GM19035 (cell line): ENCODE data around the gene SINHCAF.

Experiments used
- ATAC-seq: cut with Tn5 transposase; IDR thresholded peaks from one replicate; pipeline ENCODE4 v1.9.1; 2021; ENCODE audit not compliant: unreplicated experiment

The SINHCAF gene

GRCh38 chr12:31337952-31338351 lies 12.0 kb upstream of the SINHCAF start:
- no peak for ATAC-seq

GRCh38 chr12:31331242-31331641 lies 5.3 kb upstream of the SINHCAF start:
- no peak for ATAC-seq

GRCh38 chr12:31326736-31327659 lies 1.0 kb upstream of the SINHCAF start:
- no peak for ATAC-seq

GRCh38 chr12:31325524-31325875 lies 450 bp downstream of the SINHCAF start:
- ATAC-seq, result peak; percentile 5

- peak; percentile 12 for ATAC-seq
Measured at GRCh38 chr12:31324845-31325523, 966 bp downstream of the SINHCAF start.

GRCh38 chr12:31324116-31324844 lies 1.7 kb downstream of the SINHCAF start:
- peak; percentile 35 for ATAC-seq

GRCh38 chr12:31323391-31324115 lies 2.4 kb downstream of the SINHCAF start:
- ATAC-seq, result peak; percentile 18

- ATAC-seq, result no peak
Measured at GRCh38 chr12:31322801-31323207, 3.1 kb downstream of the SINHCAF start.

- ATAC-seq, result no peak
Measured at GRCh38 chr12:31321897-31322228, 4.1 kb downstream of the SINHCAF start.

- no peak for ATAC-seq
Measured at GRCh38 chr12:31321186-31321896, 4.6 kb downstream of the SINHCAF start.

- no peak for ATAC-seq
Measured at GRCh38 chr12:31318657-31319269, 7.2 kb downstream of the SINHCAF start.

GRCh38 chr12:31317471-31318395 lies 8.2 kb downstream of the SINHCAF start:
- ATAC-seq, result no peak

- no peak for ATAC-seq
Measured at GRCh38 chr12:31316891-31317290, 9.1 kb downstream of the SINHCAF start.

- no peak for ATAC-seq
Measured at GRCh38 chr12:31315784-31316465, 10.0 kb downstream of the SINHCAF start.

- no peak for ATAC-seq
Measured at GRCh38 chr12:31315044-31315715, 10.8 kb downstream of the SINHCAF start.

- no peak for ATAC-seq
Measured at GRCh38 chr12:31312431-31312830, 13.5 kb downstream of the SINHCAF start.

- no peak for ATAC-seq
Measured at GRCh38 chr12:31311634-31312258, 14.2 kb downstream of the SINHCAF start.
